ENCODE results near the gene IQCM. TPM values are rescaled to one million over a fixed set of nuclear protein-coding genes. Genes with fewer than 3 reads are reported as not detected.

Gene IQCM
- polyA plus RNA-seq, 1 experiment: 0.05 TPM

DNA sequence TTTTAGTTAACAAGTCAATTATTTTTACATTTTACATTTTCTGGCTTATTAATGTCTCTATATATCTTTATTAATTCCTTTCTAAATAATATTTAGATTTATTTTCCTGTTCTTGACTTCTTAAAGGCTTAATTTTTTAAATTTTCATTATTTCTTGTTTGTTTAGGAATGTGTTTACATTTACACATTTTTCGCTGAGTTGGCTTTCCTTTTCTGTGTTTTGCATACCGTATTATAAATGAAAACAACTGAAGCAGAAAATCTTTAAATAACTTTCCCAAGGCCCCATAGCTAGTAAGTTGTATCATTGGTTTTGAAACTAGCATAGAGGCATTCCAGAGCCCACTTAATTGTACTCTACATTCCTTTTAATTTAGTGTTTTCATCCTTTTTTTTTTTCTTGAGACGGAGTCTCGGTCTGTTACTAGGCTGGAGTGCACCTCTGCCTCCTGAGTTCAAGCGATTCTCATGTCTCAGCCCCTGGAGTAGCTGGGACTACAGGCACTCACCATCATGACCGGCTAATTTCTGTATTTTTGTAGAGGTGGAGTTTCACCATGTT is 261.6 kb downstream of the IQCM start:
- TF ChIP-seq, protein P1, sequence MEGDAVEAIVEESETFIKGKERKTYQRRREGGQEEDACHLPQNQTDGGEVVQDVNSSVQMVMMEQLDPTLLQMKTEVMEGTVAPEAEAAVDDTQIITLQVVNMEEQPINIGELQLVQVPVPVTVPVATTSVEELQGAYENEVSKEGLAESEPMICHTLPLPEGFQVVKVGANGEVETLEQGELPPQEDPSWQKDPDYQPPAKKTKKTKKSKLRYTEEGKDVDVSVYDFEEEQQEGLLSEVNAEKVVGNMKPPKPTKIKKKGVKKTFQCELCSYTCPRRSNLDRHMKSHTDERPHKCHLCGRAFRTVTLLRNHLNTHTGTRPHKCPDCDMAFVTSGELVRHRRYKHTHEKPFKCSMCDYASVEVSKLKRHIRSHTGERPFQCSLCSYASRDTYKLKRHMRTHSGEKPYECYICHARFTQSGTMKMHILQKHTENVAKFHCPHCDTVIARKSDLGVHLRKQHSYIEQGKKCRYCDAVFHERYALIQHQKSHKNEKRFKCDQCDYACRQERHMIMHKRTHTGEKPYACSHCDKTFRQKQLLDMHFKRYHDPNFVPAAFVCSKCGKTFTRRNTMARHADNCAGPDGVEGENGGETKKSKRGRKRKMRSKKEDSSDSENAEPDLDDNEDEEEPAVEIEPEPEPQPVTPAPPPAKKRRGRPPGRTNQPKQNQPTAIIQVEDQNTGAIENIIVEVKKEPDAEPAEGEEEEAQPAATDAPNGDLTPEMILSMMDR (IDR thresholded peaks at IDR 0.05; ENCODE audit: low read depth, low read length): no peak
- DNase-seq (ENCODE audit: low read depth, low spot score): no peak
- POLR2A ChIA-PET: no interaction called here

DNA sequence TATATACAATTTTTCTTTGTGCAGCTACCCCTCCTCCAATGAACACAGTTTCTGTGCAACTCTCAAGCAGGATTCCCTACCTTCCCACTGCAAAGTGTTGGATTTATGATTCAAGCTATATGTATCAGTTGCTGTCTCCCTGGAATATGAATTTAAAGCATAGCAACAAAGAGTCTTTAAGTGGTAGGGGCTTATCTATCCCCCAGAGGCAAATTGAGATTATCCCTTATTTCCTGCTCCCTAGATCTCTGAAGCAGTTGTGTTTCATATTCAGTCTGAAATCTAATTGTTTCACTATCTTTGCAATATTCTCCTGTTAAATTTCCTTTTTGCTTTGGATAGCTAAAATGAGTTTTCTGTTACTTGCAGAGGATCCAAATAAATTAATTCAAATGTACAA is 263.0 kb downstream of the IQCM start:
- H3K27ac ChIP-seq (ENCODE audit: low read depth, low read length): no peak overlapping the region
- no peak for DNase-seq (ENCODE audit: low read depth, low spot score)
- ChIA-PET POLR2A (no interaction called here), CTCF (no interaction called here)
- TF ChIP-seq, protein P1 (IDR thresholded peaks at IDR 0.05; ENCODE audit: low read depth, low read length): no peak
- H3K27me3 ChIP-seq (ENCODE audit: control insufficient read depth, insufficient read depth, low read length): no peaks in the 10 kb centered on the region
- H3K4me3 ChIP-seq (ENCODE audit: low read depth, low read length): no peak overlapping the region
- no peaks in the 10 kb centered on the region for H3K9me3 ChIP-seq (ENCODE audit: control insufficient read depth, insufficient read depth, low read length)

More for the DNA sequence above, 261.6 kb downstream of the IQCM start:
- no peaks in the 10 kb centered on the region for H3K9me3 ChIP-seq (ENCODE audit: control insufficient read depth, insufficient read depth, low read length)
- H3K4me3 ChIP-seq (ENCODE audit: low read depth, low read length): no peak overlapping the region
- H3K27me3 ChIP-seq (ENCODE audit: control insufficient read depth, insufficient read depth, low read length): no peaks in the 10 kb centered on the region
- CTCF ChIA-PET: no interaction called here
- H3K27ac ChIP-seq (ENCODE audit: low read depth, low read length): no peak overlapping the region

DNA sequence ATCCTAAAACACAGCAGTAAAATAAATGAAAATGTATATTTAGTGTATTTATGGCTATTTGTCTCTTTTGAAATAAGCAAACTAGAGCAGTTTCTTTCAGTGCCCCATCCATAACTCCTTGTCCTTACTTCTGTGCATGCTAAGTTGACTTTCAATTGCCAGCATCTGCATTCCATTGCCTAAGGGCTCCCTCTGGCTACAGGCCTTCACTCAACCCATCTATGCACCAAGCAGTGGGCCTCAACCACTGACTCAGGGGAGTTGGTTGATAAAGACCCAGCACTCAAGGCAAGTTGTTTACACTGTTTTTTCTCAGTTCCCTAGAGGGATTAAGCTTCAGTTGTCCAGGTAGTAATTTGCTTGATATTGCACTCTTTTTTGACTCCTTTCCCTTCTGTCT is 265.7 kb downstream of the IQCM start:
- H3K27me3 ChIP-seq (ENCODE audit: control insufficient read depth, insufficient read depth, low read length): no peaks in the 10 kb centered on the region
- DNase-seq (ENCODE audit: low read depth, low spot score): no peak
- ChIA-PET CTCF (no interaction called here), POLR2A (no interaction called here)
- H3K9me3 ChIP-seq (ENCODE audit: control insufficient read depth, insufficient read depth, low read length): no peaks in the 10 kb centered on the region
- TF ChIP-seq, protein P1 (IDR thresholded peaks at IDR 0.05; ENCODE audit: low read depth, low read length): no peak
- no peak overlapping the region for H3K27ac ChIP-seq (ENCODE audit: low read depth, low read length)
- H3K4me3 ChIP-seq (ENCODE audit: low read depth, low read length): no peak overlapping the region

DNA sequence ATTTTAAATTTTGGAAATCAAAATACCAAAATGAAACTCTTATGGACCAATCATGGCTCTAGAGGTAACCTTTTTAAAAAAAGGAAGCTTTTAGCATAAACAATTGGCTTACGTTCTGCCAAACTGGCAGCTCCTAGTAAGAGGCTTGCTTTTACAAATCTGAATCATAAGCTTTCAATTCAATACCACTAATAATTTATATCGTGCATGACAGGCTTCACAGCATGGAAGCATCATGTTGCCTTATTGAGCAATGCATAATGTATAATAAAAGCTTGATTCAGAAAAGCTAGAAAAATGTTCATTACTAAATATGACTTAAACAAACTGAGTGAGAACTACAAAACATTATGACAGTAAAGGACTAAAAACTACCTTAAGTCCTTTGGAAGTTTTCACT is 280.9 kb downstream of the IQCM start:
- DNase-seq (ENCODE audit: low read depth, low spot score): no peak
- TF ChIP-seq, protein P1 (IDR thresholded peaks at IDR 0.05; ENCODE audit: low read depth, low read length): no peak
- ChIA-PET CTCF (no interaction called here), POLR2A (no interaction called here)
- Histone ChIP-seq H3K27ac (ENCODE audit: low read depth, low read length) (no peak overlapping the region), H3K27me3 (ENCODE audit: control insufficient read depth, insufficient read depth, low read length) (no peaks in the 10 kb centered on the region), H3K9me3 (ENCODE audit: control insufficient read depth, insufficient read depth, low read length) (no peaks in the 10 kb centered on the region), H3K4me3 (ENCODE audit: low read depth, low read length) (no peak overlapping the region)

DNA sequence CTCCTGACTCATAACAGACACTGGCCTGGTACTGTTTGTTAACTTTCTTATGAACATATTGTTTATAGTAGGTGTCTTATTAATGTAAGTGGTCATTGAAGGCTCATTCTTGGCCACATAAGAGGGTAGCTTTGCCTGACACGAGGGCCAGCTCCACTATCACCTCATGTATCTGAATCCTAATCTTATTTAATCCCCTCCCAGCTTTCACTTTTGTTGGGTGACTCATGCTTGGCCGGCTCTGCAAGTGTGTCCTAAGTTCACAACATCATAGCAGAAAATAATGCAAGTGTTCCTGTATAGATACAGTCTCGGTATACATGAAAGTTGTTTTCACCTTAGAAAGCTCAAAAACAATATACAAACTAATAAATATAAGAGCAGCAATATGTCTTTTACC is 283.8 kb downstream of the IQCM start:
- CTCF ChIA-PET: interaction anchor here (0.7 to 1.0 kb wide), 2 partner anchors 25 to 365 kb away, joined by 3 to 5 read pairs; no protein-coding TSS in a partner anchor
- no peaks in the 10 kb centered on the region for H3K27me3 ChIP-seq (ENCODE audit: control insufficient read depth, insufficient read depth, low read length)
- DNase-seq (ENCODE audit: low read depth, low spot score): peak; percentile 21

More for the DNA sequence above, 283.8 kb downstream of the IQCM start:
- POLR2A ChIA-PET: no interaction called here
- Histone ChIP-seq H3K4me3 (ENCODE audit: low read depth, low read length) (no peak overlapping the region), H3K27ac (ENCODE audit: low read depth, low read length) (no peak overlapping the region), H3K9me3 (ENCODE audit: control insufficient read depth, insufficient read depth, low read length) (no peaks in the 10 kb centered on the region)
- TF ChIP-seq, protein P1 (IDR thresholded peaks at IDR 0.05; ENCODE audit: low read depth, low read length): no peak

Data from AG04450 (cell line).